T-helper 1 cell treated with Interleukin-12 subunit alpha and Interleukin-12 subunit beta and Interleukin-4 antibody, amounts not matched to agents 30 ng/mL and 1 ng/mL, for 36 hours (primary cell): Measurements from ENCODE around the gene GAS2L1. TPM values are rescaled to one million over a fixed set of nuclear protein-coding genes. Genes with fewer than 3 reads are reported as not detected.

Source experiments
- total RNA-seq: library from RNA; stranded (reverse); gene quantifications from 2 replicates; pipeline ENCODE4 v1.2.3, GENCODE V29; 2022

GAS2L1 gene
- total RNA-seq, 1 donor from 2014 or later, result 2.7 TPM

Other genes with a start within 250 kb of the GAS2L1 start
- gene C22orf31, start 244.8 kb upstream of the GAS2L1 start, total RNA-seq, result not detected in 2 replicates
- gene KREMEN1, start 233.6 kb upstream of the GAS2L1 start, total RNA-seq, result not detected in 2 replicates
- not detected in 2 replicates for gene EMID1, start 100.8 kb upstream of the GAS2L1 start, total RNA-seq
- 44.8 and 48.0 TPM in 2 replicates for gene RHBDD3, start 38.7 kb upstream of the GAS2L1 start, total RNA-seq
- gene EWSR1, start 38.4 kb upstream of the GAS2L1 start, total RNA-seq, result 390 and 397 TPM in 2 replicates
- gene RASL10A, start 9.0 kb downstream of the GAS2L1 start, total RNA-seq, result 0.49 and 0.76 TPM in 2 replicates
- gene AP1B1, start 81.9 kb downstream of the GAS2L1 start, total RNA-seq, result 91.8 and 92.7 TPM in 2 replicates
- 0.15 TPM in 1 of 2 replicates, not detected in the other for gene RFPL1, start 131.9 kb downstream of the GAS2L1 start, total RNA-seq
- gene NEFH, start 173.6 kb downstream of the GAS2L1 start, total RNA-seq, result 3.1 and 3.2 TPM in 2 replicates
- 53.7 and 56.0 TPM in 2 replicates for gene THOC5, start 247.1 kb downstream of the GAS2L1 start, total RNA-seq